DOHH2 (cell line): ENCODE measurements around the gene ZNF207.

Experiments
- H3F3A ChIP-seq: fragments of 200-600 bp; sonication (generic), shearing (Covaris generic); 2 replicates; pipeline ENCODE4 v1.6.0; 2016; ENCODE audit warnings: antibody characterized with exemption, mild to moderate bottlenecking; ENCODE audit not compliant: control insufficient read depth, insufficient read depth
- H3K27ac ChIP-seq: fragments of 200-600 bp; sonication (generic); 2 replicates; pipeline ENCODE4 v1.5.1; 2014; ENCODE audit warnings: low read depth, mild to moderate bottlenecking, low read length, moderate library complexity
- H3K27me3 ChIP-seq: fragments of 200-600 bp; sonication (generic); 2 replicates; pipeline ENCODE4 v1.6.1; 2014; ENCODE audit warnings: mild to moderate bottlenecking, low read length, mixed read lengths; ENCODE audit not compliant: control insufficient read depth
- H3K36me3 ChIP-seq: fragments of 200-600 bp; sonication (generic); 2 replicates; pipeline ENCODE4 v1.6.1; 2014; ENCODE audit warnings: mild to moderate bottlenecking, low read length, moderate library complexity, mixed read lengths; ENCODE audit not compliant: control insufficient read depth
- H3K4me1 ChIP-seq: fragments of 200-600 bp; sonication (generic); 2 replicates; pipeline ENCODE4 v1.6.1; 2014; ENCODE audit warnings: mild to moderate bottlenecking, low read length, mixed read lengths; ENCODE audit not compliant: control insufficient read depth
- H3K4me2 ChIP-seq: fragments of 200-600 bp; sonication (generic); 2 replicates; pipeline ENCODE4 v1.6.0; 2014; ENCODE audit warnings: mild to moderate bottlenecking, low read length, moderate library complexity
- H3K4me3 ChIP-seq: fragments of 200-600 bp; sonication (generic); 2 replicates; pipeline ENCODE4 v1.5.1; 2014; ENCODE audit warnings: mild to moderate bottlenecking, low read length, mixed read lengths
- H3K79me2 ChIP-seq: fragments of 200-600 bp; sonication (generic); 2 replicates; pipeline ENCODE4 v1.6.1; 2014; ENCODE audit warnings: mild to moderate bottlenecking, low read length, mixed read lengths; ENCODE audit not compliant: control insufficient read depth
- H3K9me2 ChIP-seq: fragments of 200-600 bp; sonication (generic); replicated peaks from 2 replicates; pipeline ENCODE4 v1.6.1; 2014; ENCODE audit warnings: mild to moderate bottlenecking, low read length, mixed read lengths; ENCODE audit not compliant: control insufficient read depth
- H3K9me3 ChIP-seq: fragments of 200-600 bp; sonication (generic); 2 replicates; pipeline ENCODE4 v1.6.1; 2014; ENCODE audit warnings: antibody characterized with exemption, low read length, mixed read lengths; ENCODE audit not compliant: control insufficient read depth, insufficient read depth
- H4K20me1 ChIP-seq: fragments of 200-600 bp; sonication (generic); 2 replicates; pipeline ENCODE4 v1.6.0; 2014; ENCODE audit warnings: low read depth, mild to moderate bottlenecking, antibody characterized with exemption, low read length, moderate library complexity; ENCODE audit not compliant: control insufficient read depth, insufficient read depth
- CTCF ChIP-seq: fragments of 200-600 bp; sonication (generic); IDR thresholded peaks from one replicate; pipeline ENCODE4 v1.5.1; 2014; ENCODE audit warnings: antibody characterized with exemption, mild to moderate bottlenecking, low read depth, low read length; ENCODE audit not compliant: poor library complexity, severe bottlenecking
- EZH2phosphoT487 ChIP-seq: fragments of 200-600 bp; sonication (generic); IDR thresholded peaks from 2 replicates; pipeline ENCODE4 v1.6.1; 2017; ENCODE audit warnings: borderline replicate concordance, mild to moderate bottlenecking, antibody characterized with exemption, low read length, moderate library complexity, mixed read lengths

The ZNF207 gene

GRCh38 chr17:32349854-32350665 is at the start of gene ZNF207:
Gene ZNF207 (plus strand): TSS chr17:32350157. CDS start chr17:32350286, 129 bp downstream.
- peak within 1 kb of the TSS; percentile 95 for H3K4me3 ChIP-seq
- H4K20me1 ChIP-seq, result peaks cover 26% of the 10 kb centered on the region
- H3K4me2 ChIP-seq, result peak within 1 kb of the TSS; percentile 93
- TF ChIP-seq CTCF (no peak), EZH2phosphoT487 (no peak)
- H3K9me2 ChIP-seq, result no peaks in the 10 kb centered on the region
- no peaks in the 10 kb centered on the region for H3K9me3 ChIP-seq
- peak within 1 kb of the TSS; percentile 87 for H3K27ac ChIP-seq
- peaks cover 66% of the 10 kb centered on the region for H3K79me2 ChIP-seq
- H3F3A ChIP-seq, result peaks cover 10% of the 10 kb centered on the region
- no peaks in the 10 kb centered on the region for H3K27me3 ChIP-seq
- H3K36me3 ChIP-seq, result peaks cover 49% of the 10 kb centered on the region
- H3K4me1 ChIP-seq, result peaks cover 39% of the 10 kb centered on the region

DNA sequence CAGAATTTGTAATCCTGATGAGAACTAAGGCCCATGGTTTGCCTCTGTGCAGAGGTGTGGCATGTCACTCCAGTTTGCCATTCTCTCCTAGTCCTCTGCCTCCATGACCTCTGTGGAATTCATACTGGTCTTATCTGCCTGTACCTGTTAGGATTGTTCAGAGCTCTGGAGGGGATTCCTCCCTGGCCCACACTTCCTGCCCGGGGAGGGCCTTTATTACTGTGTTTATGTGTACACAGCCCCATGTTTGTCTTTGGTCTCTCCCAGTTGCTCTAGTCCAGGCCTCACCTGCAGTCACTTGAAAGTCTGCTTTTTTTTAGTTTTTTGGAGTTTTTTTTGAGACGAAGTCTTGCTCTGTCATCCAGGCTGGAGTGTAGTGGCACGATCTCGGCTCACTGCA is 47.9 kb upstream of the ZNF207 start:
- Histone ChIP-seq H3K9me2 (no peaks in the 10 kb centered on the region), H3K27me3 (no peaks in the 10 kb centered on the region), H3K79me2 (no peaks in the 10 kb centered on the region), H3K4me3 (no peak overlapping the region), H3K9me3 (no peaks in the 10 kb centered on the region), H3K4me1 (peaks cover 18% of the 10 kb centered on the region), H4K20me1 (no peaks in the 10 kb centered on the region), H3K27ac (no peak overlapping the region), H3F3A (peaks cover under 1% of the 10 kb centered on the region; the same call in 1 of the 2 replicates), H3K36me3 (no peaks in the 10 kb centered on the region), H3K4me2 (no peak overlapping the region)
- no peak for TF ChIP-seq EZH2phosphoT487
- no peak for TF ChIP-seq CTCF

DNA sequence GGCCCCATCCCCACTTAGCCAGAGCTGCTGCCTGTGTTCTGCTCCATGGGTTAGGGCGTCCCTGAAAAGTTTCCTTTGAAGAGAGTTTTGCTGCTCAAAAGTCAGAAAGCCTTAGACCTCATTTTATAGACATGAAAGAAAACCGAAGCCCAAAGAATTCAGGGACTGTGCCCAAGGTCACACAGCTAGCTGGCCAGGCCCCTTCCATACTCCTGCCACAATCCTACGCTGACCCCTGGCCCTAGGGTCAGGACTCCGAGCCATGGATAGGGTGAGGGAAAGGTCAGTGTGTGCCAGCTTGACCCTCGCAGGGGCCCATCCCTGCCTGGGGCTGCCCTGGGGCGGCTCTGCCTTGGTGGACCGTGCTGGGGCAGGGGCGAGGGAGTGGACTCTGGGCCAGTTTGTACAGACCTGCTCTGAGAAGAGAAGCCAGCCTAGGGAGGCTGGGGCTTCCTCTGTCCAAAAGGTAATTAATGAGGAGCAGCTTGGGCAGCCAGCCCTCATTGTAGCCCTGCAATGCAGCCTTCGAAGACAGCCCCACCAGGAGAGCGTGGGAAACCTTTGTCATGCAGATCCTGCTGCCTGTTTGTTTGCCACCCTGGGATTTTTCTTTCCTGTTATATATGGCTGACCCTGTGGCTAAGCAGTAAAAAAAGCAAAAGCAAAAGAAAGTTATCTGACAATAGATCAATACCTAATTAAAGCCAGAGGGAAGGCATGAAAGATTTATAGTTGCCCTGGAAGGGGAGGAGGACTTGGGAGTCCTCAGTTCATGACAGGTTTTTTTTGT is 46.9 kb upstream of the ZNF207 start:
- Histone ChIP-seq H3K4me1 (peaks cover 27% of the 10 kb centered on the region), H3K36me3 (no peaks in the 10 kb centered on the region), H3K4me2 (no peak overlapping the region), H3K27ac (no peak overlapping the region), H3K27me3 (no peaks in the 10 kb centered on the region), H3F3A (peaks cover 3% of the 10 kb centered on the region; the same call in 1 of the 2 replicates), H3K9me3 (no peaks in the 10 kb centered on the region), H3K79me2 (no peaks in the 10 kb centered on the region), H4K20me1 (no peaks in the 10 kb centered on the region), H3K4me3 (no peak overlapping the region), H3K9me2 (no peaks in the 10 kb centered on the region)
- TF ChIP-seq EZH2phosphoT487, result no peak
- TF ChIP-seq CTCF, result no peak
